Measurements from ENCODE around the gene CLPTM1. TPM values are rescaled to one million over a fixed set of nuclear protein-coding genes. Genes with fewer than 3 reads are reported as not detected.

CLPTM1 gene
- total and polyA plus RNA-seq, 2 donors (not counting 3 experiments of a cell fraction or from before 2014, with no cell fraction given): 108 to 176 TPM

DNA sequence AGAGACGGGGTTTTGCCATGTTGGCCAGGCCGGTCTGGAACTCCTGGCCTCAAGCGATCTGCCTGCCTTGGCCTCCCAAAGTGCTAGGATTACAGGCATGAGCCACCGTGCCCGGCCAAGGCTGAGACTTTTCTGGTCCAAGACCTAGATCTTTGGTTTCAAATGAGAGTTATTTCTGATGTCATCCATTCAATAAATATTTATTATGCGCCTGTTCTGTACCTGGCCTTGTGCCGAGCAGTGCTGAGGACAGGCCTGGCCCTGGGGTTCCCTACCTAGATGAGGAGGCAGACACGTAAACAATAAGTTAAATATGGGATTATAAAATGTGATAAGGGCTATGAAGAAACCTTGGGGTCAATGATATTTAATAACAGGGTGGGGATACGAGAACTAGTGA, 50.6 kb downstream of the CLPTM1 start:
- ChIA-PET CTCF (no interaction called here), POLR2A (no interaction called here)
- H2AFZ ChIP-seq (ENCODE audit: low read depth, low read length): no peak overlapping the region
- H3K27ac ChIP-seq (ENCODE audit: insufficient read depth, low read depth, low read length): no peak overlapping the region
- no peak for DNase-seq (ENCODE audit: low read depth, low spot score)
- H3K4me1 ChIP-seq (ENCODE audit: control insufficient read depth, extremely low read depth, insufficient read depth, low read length): peaks cover 7% of the 10 kb centered on the region
- dilution Hi-C loops (cut with MboI; ENCODE audit: extremely low pct_ligation_motif_present, low sequenced_read_pairs): no loop called here
- intact Hi-C loops (cut with micrococcal nuclease): no loop called here
- H3K36me3 ChIP-seq (ENCODE audit: control insufficient read depth in 2 of 2, extremely low read depth in 1 of 2, insufficient read depth in 2 of 2, low read length in 2 of 2): peaks cover 0 to 6% of the 10 kb centered on the region in 2 experiments
- H3K4me2 ChIP-seq (ENCODE audit: insufficient read depth, low read length): no peak overlapping the region
- no peak overlapping the region for H3K4me3 ChIP-seq (replicated peaks in 1 of 3; ENCODE audit: insufficient read depth in 1 of 3, low read depth in 1 of 3, low read length in 3 of 3)
- H3K27me3 ChIP-seq (ENCODE audit: control insufficient read depth in 2 of 2, insufficient read depth in 2 of 2, low read length in 2 of 2): no peaks in the 10 kb centered on the region
- BruUV-seq (replicated peaks): no TSS peak
- FAIRE-seq: no peak
- H3K79me2 ChIP-seq (ENCODE audit: control insufficient read depth, insufficient read depth, low read length): no peaks in the 10 kb centered on the region
- no peak overlapping the region for H3K9ac ChIP-seq (replicated peaks; ENCODE audit: extremely low read depth, insufficient read depth, low read length)
- no peak for TF ChIP-seq CTCF (IDR thresholded peaks at IDR 0.05; ENCODE audit: extremely low read depth in 1 of 2, insufficient read depth in 1 of 2, low read depth in 1 of 2, low read length in 2 of 2)
- no peak for TF ChIP-seq EZH2 (IDR thresholded peaks at IDR 0.05; ENCODE audit: borderline replicate concordance, low read depth, low read length, severe bottlenecking)
- no peak for TF ChIP-seq JUN (IDR thresholded peaks at IDR 0.05; ENCODE audit: borderline replicate concordance, insufficient read depth, insufficient read length, low read depth)
- TF ChIP-seq POLR2AphosphoS5 (IDR thresholded peaks at IDR 0.05; ENCODE audit: insufficient read depth, low read depth, low read length): no peak
- TF ChIP-seq MYC (IDR thresholded peaks at IDR 0.05; ENCODE audit: low read depth, low read length): no peak
- no peak for TF ChIP-seq GATA2 (IDR thresholded peaks at IDR 0.05; ENCODE audit: insufficient read depth, insufficient read length, low read depth, low read length)
- no peak for TF ChIP-seq POLR2A (IDR thresholded peaks at IDR 0.05; ENCODE audit: low read depth, low read length)
- TF ChIP-seq, protein P1, sequence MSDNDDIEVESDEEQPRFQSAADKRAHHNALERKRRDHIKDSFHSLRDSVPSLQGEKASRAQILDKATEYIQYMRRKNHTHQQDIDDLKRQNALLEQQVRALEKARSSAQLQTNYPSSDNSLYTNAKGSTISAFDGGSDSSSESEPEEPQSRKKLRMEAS (IDR thresholded peaks at IDR 0.05; ENCODE audit: insufficient read depth, insufficient read length): no peak
- TF ChIP-seq FOS (IDR thresholded peaks at IDR 0.05; ENCODE audit: borderline replicate concordance, insufficient read depth, low read length): no peak
- no peaks in the 10 kb centered on the region for H3K9me1 ChIP-seq (replicated peaks; ENCODE audit: control insufficient read depth, extremely low read depth, insufficient read depth, low read length)
- H4K20me1 ChIP-seq (replicated peaks; ENCODE audit: control insufficient read depth, extremely low read depth, insufficient read depth, low read length): no peaks in the 10 kb centered on the region
- no peaks in the 10 kb centered on the region for H3K9me3 ChIP-seq (replicated peaks; ENCODE audit: control insufficient read depth, insufficient read depth, low read length)

All from endothelial cell of umbilical vein (primary cell).